ENCODE measurements around the gene EMC9. TPM values are rescaled to one million over a fixed set of nuclear protein-coding genes. Genes with fewer than 3 reads are reported as not detected.

The EMC9 gene
- total RNA-seq, 1 donor from 2014 or later, result 17.1 TPM

GRCh38 chr14:24172261-24172860 is 31.0 kb upstream of the EMC9 start:
- no peak for DNase-seq (ENCODE audit: low read depth)
- H3K27me3 ChIP-seq (ENCODE audit: control insufficient read depth, insufficient read depth, low read length), result no peaks in the 10 kb centered on the region
- H3K36me3 ChIP-seq (ENCODE audit: control insufficient read depth, insufficient read depth, low read length), result peaks cover 8% of the 10 kb centered on the region
- no peak for TF ChIP-seq CTCF (IDR thresholded peaks at IDR 0.05; ENCODE audit: insufficient read depth, low read length, poor library complexity, severe bottlenecking)
- peak overlapping the region; percentile 78 for H3K4me3 ChIP-seq (ENCODE audit: low read depth, low read length)

GRCh38 chr14:24171422-24172260 is 30.2 kb upstream of the EMC9 start, which contains the start of gene REC8:
Gene REC8 (plus strand): TSS chr14:24172080. CDS start chr14:24172553, 473 bp downstream.
- peak; percentile 92 for DNase-seq (ENCODE audit: low read depth)
- Histone ChIP-seq H3K4me3 (ENCODE audit: low read depth, low read length) (peak within 1 kb of the TSS; percentile 78), H3K36me3 (ENCODE audit: control insufficient read depth, insufficient read depth, low read length) (peaks cover 7% of the 10 kb centered on the region), H3K27me3 (ENCODE audit: control insufficient read depth, insufficient read depth, low read length) (no peaks in the 10 kb centered on the region)
- no peak for TF ChIP-seq CTCF (IDR thresholded peaks at IDR 0.05; ENCODE audit: insufficient read depth, low read length, poor library complexity, severe bottlenecking)

GRCh38 chr14:24167469-24168114 is 26.2 kb upstream of the EMC9 start:
- Histone ChIP-seq H3K4me3 (ENCODE audit: low read depth, low read length) (no peak overlapping the region), H3K27me3 (ENCODE audit: control insufficient read depth, insufficient read depth, low read length) (no peaks in the 10 kb centered on the region), H3K36me3 (ENCODE audit: control insufficient read depth, insufficient read depth, low read length) (peaks cover 7% of the 10 kb centered on the region)
- DNase-seq (ENCODE audit: low read depth), result no peak
- no peak for TF ChIP-seq CTCF (IDR thresholded peaks at IDR 0.05; ENCODE audit: insufficient read depth, low read length, poor library complexity, severe bottlenecking)

GRCh38 chr14:24165785-24166184 is 24.4 kb upstream of the EMC9 start:
- TF ChIP-seq CTCF (IDR thresholded peaks at IDR 0.05; ENCODE audit: insufficient read depth, low read length, poor library complexity, severe bottlenecking), result no peak
- no peak overlapping the region for H3K4me3 ChIP-seq (ENCODE audit: low read depth, low read length)
- DNase-seq (ENCODE audit: low read depth), result no peak
- H3K36me3 ChIP-seq (ENCODE audit: control insufficient read depth, insufficient read depth, low read length), result peaks cover 7% of the 10 kb centered on the region
- no peaks in the 10 kb centered on the region for H3K27me3 ChIP-seq (ENCODE audit: control insufficient read depth, insufficient read depth, low read length)

- Histone ChIP-seq H3K36me3 (ENCODE audit: control insufficient read depth, insufficient read depth, low read length) (peaks cover 11% of the 10 kb centered on the region), H3K4me3 (ENCODE audit: low read depth, low read length) (no peak overlapping the region), H3K27me3 (ENCODE audit: control insufficient read depth, insufficient read depth, low read length) (no peaks in the 10 kb centered on the region)
- DNase-seq (ENCODE audit: low read depth), result no peak
- no peak for TF ChIP-seq CTCF (IDR thresholded peaks at IDR 0.05; ENCODE audit: insufficient read depth, low read length, poor library complexity, severe bottlenecking)
These were observed 23.2 kb upstream of the EMC9 start for GRCh38 chr14:24164518-24164991.

Data from kidney epithelial cell (primary cell).